ENCODE results near the gene AKNA.

Gene AKNA

GRCh38 chr9:114416906-114417305, 29.1 kb upstream of the AKNA start:
- no peak for DNase-seq

- DNase-seq = no peak
Measured at GRCh38 chr9:114416290-114416689, 28.5 kb upstream of the AKNA start.

- no peak for DNase-seq
Measured at GRCh38 chr9:114414346-114414745, 26.6 kb upstream of the AKNA start.

GRCh38 chr9:114413861-114414301, 26.1 kb upstream of the AKNA start:
- DNase-seq = no peak

GRCh38 chr9:114412048-114412683, 24.4 kb upstream of the AKNA start:
- DNase-seq = no peak

GRCh38 chr9:114411452-114411851, 23.7 kb upstream of the AKNA start:
- DNase-seq = no peak

- no peak for DNase-seq
Measured at GRCh38 chr9:114410910-114411309, 23.1 kb upstream of the AKNA start.

GRCh38 chr9:114409842-114410241, 22.1 kb upstream of the AKNA start:
- DNase-seq = no peak

GRCh38 chr9:114409103-114409780, 21.5 kb upstream of the AKNA start:
- DNase-seq = no peak

- DNase-seq = no peak
Measured at GRCh38 chr9:114408645-114409044, 20.9 kb upstream of the AKNA start.

- no peak for DNase-seq
Measured at GRCh38 chr9:114407889-114408288, 20.1 kb upstream of the AKNA start.

- DNase-seq = no peak
Measured at GRCh38 chr9:114406441-114406840, 18.7 kb upstream of the AKNA start.

GRCh38 chr9:114405294-114406034, 17.7 kb upstream of the AKNA start:
- peak; percentile 67 for DNase-seq

GRCh38 chr9:114404531-114404930, 16.7 kb upstream of the AKNA start:
- no peak for DNase-seq

- no peak for DNase-seq
Measured at GRCh38 chr9:114403153-114403756, 15.5 kb upstream of the AKNA start.

- no peak for DNase-seq
Measured at GRCh38 chr9:114401344-114401743, 13.6 kb upstream of the AKNA start.

- DNase-seq = no peak
Measured at GRCh38 chr9:114400772-114401171, 13.0 kb upstream of the AKNA start.

GRCh38 chr9:114400219-114400618, 12.4 kb upstream of the AKNA start:
- DNase-seq = no peak

GRCh38 chr9:114399381-114399780, 11.6 kb upstream of the AKNA start:
- DNase-seq = no peak

- peak; percentile 72 for DNase-seq
Measured at GRCh38 chr9:114397848-114398605, 10.2 kb upstream of the AKNA start.

GRCh38 chr9:114397219-114397847, 9.6 kb upstream of the AKNA start:
- DNase-seq = no peak

- no peak for DNase-seq
Measured at GRCh38 chr9:114396558-114397218, 8.9 kb upstream of the AKNA start.
